Body of pancreas (tissue), 4 donors: Measurements from ENCODE around the gene FLT1.

Source experiments
- POLR2A ChIP-seq, 3 donors: fragments of 450-650 bp; IDR thresholded peaks; one replicate each; pipeline ENCODE4 v1.6.1; 2016; ENCODE audit warnings: antibody characterized with exemption in 3 of 3, mild to moderate bottlenecking in 2 of 3
- TF ChIP-seq, protein P1 (sequence below), 7 experiments: fragments of 450-650 bp in 4 of 7; fragments of 200-600 bp in 3 of 7; sonication (generic) in 3 of 7; IDR thresholded peaks; one replicate each; pipeline ENCODE4 v1.5.1; 2016 to 2019; ENCODE audit warnings: antibody characterized with exemption in 7 of 7

DNA sequence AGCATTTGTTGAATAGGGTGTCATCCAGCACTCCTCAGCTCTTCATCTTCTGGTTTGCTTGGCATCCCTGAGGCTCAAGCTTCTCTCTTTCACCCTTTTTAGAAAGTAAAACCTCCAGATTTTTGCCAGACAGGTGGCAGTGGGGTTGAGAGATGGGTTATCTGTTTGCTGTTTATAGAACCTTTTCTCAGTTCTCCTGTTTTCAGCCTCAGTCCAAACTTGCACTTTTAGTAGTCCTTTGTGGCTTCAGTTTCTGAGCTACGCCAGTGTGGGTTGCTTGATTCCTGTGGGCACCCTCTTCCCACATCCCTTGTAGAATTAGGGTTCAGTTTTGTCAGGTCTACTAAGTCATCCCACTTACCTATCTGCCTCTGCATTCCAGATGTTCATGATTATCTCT is 208.7 kb downstream of the FLT1 start:
- no peak for TF ChIP-seq POLR2A (IDR thresholded peaks at IDR 0.05)
- TF ChIP-seq, protein P1, sequence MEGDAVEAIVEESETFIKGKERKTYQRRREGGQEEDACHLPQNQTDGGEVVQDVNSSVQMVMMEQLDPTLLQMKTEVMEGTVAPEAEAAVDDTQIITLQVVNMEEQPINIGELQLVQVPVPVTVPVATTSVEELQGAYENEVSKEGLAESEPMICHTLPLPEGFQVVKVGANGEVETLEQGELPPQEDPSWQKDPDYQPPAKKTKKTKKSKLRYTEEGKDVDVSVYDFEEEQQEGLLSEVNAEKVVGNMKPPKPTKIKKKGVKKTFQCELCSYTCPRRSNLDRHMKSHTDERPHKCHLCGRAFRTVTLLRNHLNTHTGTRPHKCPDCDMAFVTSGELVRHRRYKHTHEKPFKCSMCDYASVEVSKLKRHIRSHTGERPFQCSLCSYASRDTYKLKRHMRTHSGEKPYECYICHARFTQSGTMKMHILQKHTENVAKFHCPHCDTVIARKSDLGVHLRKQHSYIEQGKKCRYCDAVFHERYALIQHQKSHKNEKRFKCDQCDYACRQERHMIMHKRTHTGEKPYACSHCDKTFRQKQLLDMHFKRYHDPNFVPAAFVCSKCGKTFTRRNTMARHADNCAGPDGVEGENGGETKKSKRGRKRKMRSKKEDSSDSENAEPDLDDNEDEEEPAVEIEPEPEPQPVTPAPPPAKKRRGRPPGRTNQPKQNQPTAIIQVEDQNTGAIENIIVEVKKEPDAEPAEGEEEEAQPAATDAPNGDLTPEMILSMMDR (IDR thresholded peaks at IDR 0.05) = no peak
